ENCODE data around the gene CACNA1C.

CACNA1C gene

GRCh38 chr12:2234646-2235350 is 182.0 kb downstream of the CACNA1C start:
- ChIA-PET CTCF (interaction anchor here (0.6 kb wide), 1 partner anchor 48 kb away, joined by 3 read pairs; no protein-coding TSS in a partner anchor), POLR2A (no interaction called here)
- Histone ChIP-seq H3K27ac (ENCODE audit: insufficient read depth in 1 of 2, low read depth in 1 of 2, low read length in 2 of 2, poor library complexity in 1 of 2, severe bottlenecking in 2 of 2) (no peak overlapping the region), H3K27me3 (replicated peaks in 2 of 5; ENCODE audit: control insufficient read depth in 4 of 5, insufficient read depth in 5 of 5, low read length in 4 of 5) (no peaks in the 10 kb centered on the region), H3K9me3 (ENCODE audit: control extremely low read depth in 1 of 5, control insufficient read depth in 4 of 5, insufficient read depth in 2 of 5, low read depth in 1 of 5, low read length in 4 of 5) (no peaks in the 10 kb centered on the region), H3K4me3 (ENCODE audit: control insufficient read depth in 1 of 7, extremely low read depth in 1 of 7, insufficient read depth in 4 of 7, low read depth in 2 of 7, low read length in 6 of 7) (no peak overlapping the region), H3K4me1 (ENCODE audit: control extremely low read depth in 1 of 4, control insufficient read depth in 4 of 4, insufficient read depth in 4 of 4, low read length in 3 of 4) (peaks cover 0 to 6% (median under 1%) of the 10 kb centered on the region in 4 experiments), H3K36me3 (ENCODE audit: control insufficient read depth in 4 of 4, insufficient read depth in 4 of 4, low read length in 3 of 4) (no peaks in the 10 kb centered on the region)
- WGBS (ENCODE audit: insufficient coverage), result 95% methylated on average over 3 of the region's 10 CpGs
- DNase-seq, result no peak

- Histone ChIP-seq H3K4me1 (ENCODE audit: control extremely low read depth in 1 of 4, control insufficient read depth in 4 of 4, insufficient read depth in 4 of 4, low read length in 3 of 4) (peaks cover 0 to 6% (median 4%) of the 10 kb centered on the region in 4 experiments), H3K36me3 (ENCODE audit: control insufficient read depth in 4 of 4, insufficient read depth in 4 of 4, low read length in 3 of 4) (no peaks in the 10 kb centered on the region), H3K27ac (ENCODE audit: insufficient read depth in 1 of 2, low read depth in 1 of 2, low read length in 2 of 2, poor library complexity in 1 of 2, severe bottlenecking in 2 of 2) (no peak overlapping the region), H3K4me3 (ENCODE audit: control insufficient read depth in 1 of 7, extremely low read depth in 1 of 7, insufficient read depth in 4 of 7, low read depth in 2 of 7, low read length in 6 of 7) (no peak overlapping the region), H3K9me3 (ENCODE audit: control extremely low read depth in 1 of 5, control insufficient read depth in 4 of 5, insufficient read depth in 2 of 5, low read depth in 1 of 5, low read length in 4 of 5) (no peaks in the 10 kb centered on the region), H3K27me3 (replicated peaks in 2 of 5; ENCODE audit: control insufficient read depth in 4 of 5, insufficient read depth in 5 of 5, low read length in 4 of 5) (no peaks in the 10 kb centered on the region)
- ChIA-PET POLR2A (no interaction called here), CTCF (no interaction called here)
- WGBS (ENCODE audit: insufficient coverage), result 100% methylated on average over 4 of the region's 5 CpGs
- no peak for DNase-seq
Observed at GRCh38 chr12:2236506-2237294, 183.9 kb downstream of the CACNA1C start.

GRCh38 chr12:2238111-2238510 is 185.3 kb downstream of the CACNA1C start:
- H3K4me1 ChIP-seq (ENCODE audit: control extremely low read depth in 1 of 4, control insufficient read depth in 4 of 4, insufficient read depth in 4 of 4, low read length in 3 of 4), result peaks cover 0 to 6% (median 4%) of the 10 kb centered on the region in 4 experiments
- no peak overlapping the region for H3K27ac ChIP-seq (ENCODE audit: insufficient read depth in 1 of 2, low read depth in 1 of 2, low read length in 2 of 2, poor library complexity in 1 of 2, severe bottlenecking in 2 of 2)
- no peaks in the 10 kb centered on the region for H3K9me3 ChIP-seq (ENCODE audit: control extremely low read depth in 1 of 5, control insufficient read depth in 4 of 5, insufficient read depth in 2 of 5, low read depth in 1 of 5, low read length in 4 of 5)
- WGBS (ENCODE audit: insufficient coverage), result 100% methylated on average over 1 of the region's 4 CpGs
- no peaks in the 10 kb centered on the region for H3K27me3 ChIP-seq (replicated peaks in 2 of 5; ENCODE audit: control insufficient read depth in 4 of 5, insufficient read depth in 5 of 5, low read length in 4 of 5)
- H3K36me3 ChIP-seq (ENCODE audit: control insufficient read depth in 4 of 4, insufficient read depth in 4 of 4, low read length in 3 of 4), result no peaks in the 10 kb centered on the region
- ChIA-PET CTCF (interaction anchor here (0.9 kb wide), 1 partner anchor 9 kb away, joined by 3 read pairs; no protein-coding TSS in a partner anchor), POLR2A (no interaction called here)
- DNase-seq, result no peak
- no peak overlapping the region for H3K4me3 ChIP-seq (ENCODE audit: control insufficient read depth in 1 of 7, extremely low read depth in 1 of 7, insufficient read depth in 4 of 7, low read depth in 2 of 7, low read length in 6 of 7)

DNA sequence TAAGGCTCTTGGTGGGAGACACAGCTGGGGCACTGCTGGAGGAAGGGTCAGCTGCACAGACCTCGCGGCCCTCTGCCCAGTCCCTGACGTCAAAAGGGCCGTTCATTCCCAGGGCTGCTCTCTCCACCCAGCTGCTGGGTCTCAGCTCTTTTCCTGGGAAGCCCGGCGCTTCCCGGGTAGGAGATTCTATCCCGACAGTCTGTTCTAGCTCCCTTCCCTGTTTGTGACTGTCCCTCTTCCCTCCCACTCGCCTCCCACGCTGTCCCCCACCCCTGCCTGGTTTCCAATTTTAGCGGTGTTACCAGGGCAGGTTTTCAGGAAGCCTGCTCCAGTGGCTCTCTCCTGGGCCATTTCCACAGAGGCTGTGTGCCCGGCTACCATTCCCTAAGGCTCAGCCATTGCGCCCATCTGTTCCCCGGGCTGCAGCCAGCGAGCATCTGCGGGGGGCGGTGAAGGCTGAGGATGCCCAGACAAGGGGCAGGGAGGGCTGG is 186.6 kb downstream of the CACNA1C start:
- peaks cover 0 to 6% (median 4%) of the 10 kb centered on the region in 4 experiments for H3K4me1 ChIP-seq (ENCODE audit: control extremely low read depth in 1 of 4, control insufficient read depth in 4 of 4, insufficient read depth in 4 of 4, low read length in 3 of 4)

GRCh38 chr12:2240390-2240789 is 187.6 kb downstream of the CACNA1C start:
- H3K27ac ChIP-seq (ENCODE audit: insufficient read depth in 1 of 2, low read depth in 1 of 2, low read length in 2 of 2, poor library complexity in 1 of 2, severe bottlenecking in 2 of 2), result no peak overlapping the region
- 98% methylated on average over 3 of the region's 6 CpGs for WGBS (ENCODE audit: insufficient coverage)
- no peaks in the 10 kb centered on the region for H3K36me3 ChIP-seq (ENCODE audit: control insufficient read depth in 4 of 4, insufficient read depth in 4 of 4, low read length in 3 of 4)
- POLR2A ChIA-PET, result no interaction called here
- H3K4me3 ChIP-seq (ENCODE audit: control insufficient read depth in 1 of 7, extremely low read depth in 1 of 7, insufficient read depth in 4 of 7, low read depth in 2 of 7, low read length in 6 of 7), result no peak overlapping the region
- CTCF ChIA-PET, result no interaction called here
- no peaks in the 10 kb centered on the region for H3K27me3 ChIP-seq (replicated peaks in 2 of 5; ENCODE audit: control insufficient read depth in 4 of 5, insufficient read depth in 5 of 5, low read length in 4 of 5)
- H3K4me1 ChIP-seq (ENCODE audit: control extremely low read depth in 1 of 4, control insufficient read depth in 4 of 4, insufficient read depth in 4 of 4, low read length in 3 of 4), result peaks cover 0 to 6% (median 4%) of the 10 kb centered on the region in 4 experiments
- no peaks in the 10 kb centered on the region for H3K9me3 ChIP-seq (ENCODE audit: control extremely low read depth in 1 of 5, control insufficient read depth in 4 of 5, insufficient read depth in 2 of 5, low read depth in 1 of 5, low read length in 4 of 5)
- DNase-seq, result no peak

More for the DNA sequence above, 186.6 kb downstream of the CACNA1C start:
- H3K9me3 ChIP-seq (ENCODE audit: control extremely low read depth in 1 of 5, control insufficient read depth in 4 of 5, insufficient read depth in 2 of 5, low read depth in 1 of 5, low read length in 4 of 5), result no peaks in the 10 kb centered on the region
- no peak for DNase-seq
- no peak overlapping the region for H3K27ac ChIP-seq (ENCODE audit: insufficient read depth in 1 of 2, low read depth in 1 of 2, low read length in 2 of 2, poor library complexity in 1 of 2, severe bottlenecking in 2 of 2)
- no peaks in the 10 kb centered on the region for H3K36me3 ChIP-seq (ENCODE audit: control insufficient read depth in 4 of 4, insufficient read depth in 4 of 4, low read length in 3 of 4)
- no peaks in the 10 kb centered on the region for H3K27me3 ChIP-seq (replicated peaks in 2 of 5; ENCODE audit: control insufficient read depth in 4 of 5, insufficient read depth in 5 of 5, low read length in 4 of 5)
- no peak overlapping the region for H3K4me3 ChIP-seq (ENCODE audit: control insufficient read depth in 1 of 7, extremely low read depth in 1 of 7, insufficient read depth in 4 of 7, low read depth in 2 of 7, low read length in 6 of 7)
- POLR2A ChIA-PET, result no interaction called here
- 92% methylated on average over 17 of the region's 17 CpGs for WGBS (ENCODE audit: insufficient coverage)
- CTCF ChIA-PET, result no interaction called here

- Histone ChIP-seq H3K27me3 (replicated peaks in 2 of 5; ENCODE audit: control insufficient read depth in 4 of 5, insufficient read depth in 5 of 5, low read length in 4 of 5) (no peaks in the 10 kb centered on the region), H3K27ac (ENCODE audit: insufficient read depth in 1 of 2, low read depth in 1 of 2, low read length in 2 of 2, poor library complexity in 1 of 2, severe bottlenecking in 2 of 2) (no peak overlapping the region), H3K9me3 (ENCODE audit: control extremely low read depth in 1 of 5, control insufficient read depth in 4 of 5, insufficient read depth in 2 of 5, low read depth in 1 of 5, low read length in 4 of 5) (no peaks in the 10 kb centered on the region), H3K4me3 (ENCODE audit: control insufficient read depth in 1 of 7, extremely low read depth in 1 of 7, insufficient read depth in 4 of 7, low read depth in 2 of 7, low read length in 6 of 7) (no peak overlapping the region), H3K36me3 (ENCODE audit: control insufficient read depth in 4 of 4, insufficient read depth in 4 of 4, low read length in 3 of 4) (no peaks in the 10 kb centered on the region), H3K4me1 (ENCODE audit: control extremely low read depth in 1 of 4, control insufficient read depth in 4 of 4, insufficient read depth in 4 of 4, low read length in 3 of 4) (peaks cover 0 to 6% (median 4%) of the 10 kb centered on the region in 4 experiments)
- CTCF ChIA-PET, result interaction anchor here (1.7 kb wide), 1 partner anchor 11 kb away, joined by 5 read pairs; no protein-coding TSS in a partner anchor
- POLR2A ChIA-PET, result no interaction called here
- 100% methylated on average over 8 of the region's 8 CpGs for WGBS (ENCODE audit: insufficient coverage)
- no peak for DNase-seq
Observed at GRCh38 chr12:2240984-2241383, 188.2 kb downstream of the CACNA1C start.

DNA sequence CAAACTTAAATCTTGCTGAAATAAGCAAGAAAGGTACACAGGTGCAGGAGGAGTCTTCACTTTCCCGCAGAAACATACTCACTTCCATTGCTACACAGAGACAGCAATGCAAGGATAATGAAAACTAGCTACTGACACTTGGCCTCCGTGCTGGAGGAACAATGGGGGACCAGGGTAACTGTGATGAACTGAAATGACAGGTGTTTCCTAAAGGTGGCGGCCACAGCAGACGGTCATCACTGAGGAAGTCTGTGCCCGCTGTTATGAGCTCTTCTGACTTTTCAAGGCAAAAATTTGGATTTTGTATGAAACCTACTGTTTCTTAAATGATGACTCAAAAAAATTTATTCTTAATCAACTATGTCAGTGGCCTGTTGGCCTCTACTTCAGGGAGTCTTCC is 189.4 kb downstream of the CACNA1C start:
- Histone ChIP-seq H3K36me3 (ENCODE audit: control insufficient read depth in 4 of 4, insufficient read depth in 4 of 4, low read length in 3 of 4) (no peaks in the 10 kb centered on the region), H3K27ac (ENCODE audit: insufficient read depth in 1 of 2, low read depth in 1 of 2, low read length in 2 of 2, poor library complexity in 1 of 2, severe bottlenecking in 2 of 2) (no peak overlapping the region), H3K4me3 (ENCODE audit: control insufficient read depth in 1 of 7, extremely low read depth in 1 of 7, insufficient read depth in 4 of 7, low read depth in 2 of 7, low read length in 6 of 7) (no peak overlapping the region), H3K27me3 (replicated peaks in 2 of 5; ENCODE audit: control insufficient read depth in 4 of 5, insufficient read depth in 5 of 5, low read length in 4 of 5) (no peaks in the 10 kb centered on the region), H3K4me1 (ENCODE audit: control extremely low read depth in 1 of 4, control insufficient read depth in 4 of 4, insufficient read depth in 4 of 4, low read length in 3 of 4) (peaks cover 0 to 6% (median 4%) of the 10 kb centered on the region in 4 experiments), H3K9me3 (ENCODE audit: control extremely low read depth in 1 of 5, control insufficient read depth in 4 of 5, insufficient read depth in 2 of 5, low read depth in 1 of 5, low read length in 4 of 5) (no peaks in the 10 kb centered on the region)
- CTCF ChIA-PET, result interaction anchor here (1.2 to 1.7 kb wide), 2 partner anchors 10 to 12 kb away, joined by 3 to 5 read pairs; no protein-coding TSS in a partner anchor
- peak in 2 of 3 donors; percentile 37 to 59 for DNase-seq
- POLR2A ChIA-PET, result no interaction called here
- WGBS (ENCODE audit: insufficient coverage), result 75% methylated on average over 1 of the region's 5 CpGs

Data from common myeloid progenitor, CD34-positive (primary cell).